ENCODE results near the gene LGALS4. TPM values are rescaled to one million over a fixed set of nuclear protein-coding genes. Genes with fewer than 3 reads are reported as not detected.

Gene LGALS4
- total and polyA plus RNA-seq, 9 donors, result 0.57 to 7.4 (median 1.4) TPM

- no peak overlapping the region for H3K4me3 ChIP-seq
- intact Hi-C loops (cut with DNase I), result no loop called here
- no peaks in the 10 kb centered on the region for H3K36me3 ChIP-seq
- H3K9me3 ChIP-seq, result no peaks in the 10 kb centered on the region
- H3K27me3 ChIP-seq, result no peaks in the 10 kb centered on the region
- no peak for DNase-seq
- WGBS, 3 donors, result 33 to 56% (median 37%) methylated on average over 7 of the region's 7 CpGs
- TF ChIP-seq EP300 (IDR thresholded peaks at IDR 0.05) (no peak), POLR2A (IDR thresholded peaks at IDR 0.05) (no peak), CTCF (IDR thresholded peaks at IDR 0.05) (no peak)
- H3K4me1 ChIP-seq (ENCODE audit: insufficient read depth), result peaks cover 1% of the 10 kb centered on the region
- H3K27ac ChIP-seq, result no peak overlapping the region
Observed at GRCh38 chr19:38781058-38781457, 31.7 kb downstream of the LGALS4 start.

GRCh38 chr19:38780443-38780842, 32.3 kb downstream of the LGALS4 start:
- no peaks in the 10 kb centered on the region for H3K9me3 ChIP-seq
- peaks cover 1% of the 10 kb centered on the region for H3K4me1 ChIP-seq (ENCODE audit: insufficient read depth)
- WGBS, 3 donors, result 78 to 80% (median 79%) methylated on average over 7 of the region's 7 CpGs
- no peak for DNase-seq
- intact Hi-C loops (cut with DNase I), result no loop called here
- no peak overlapping the region for H3K27ac ChIP-seq
- no peak overlapping the region for H3K4me3 ChIP-seq
- H3K27me3 ChIP-seq, result no peaks in the 10 kb centered on the region
- H3K36me3 ChIP-seq, result no peaks in the 10 kb centered on the region
- no peak for TF ChIP-seq EP300 (IDR thresholded peaks at IDR 0.05)
- no peak for TF ChIP-seq CTCF (IDR thresholded peaks at IDR 0.05)
- no peak for TF ChIP-seq POLR2A (IDR thresholded peaks at IDR 0.05)

GRCh38 chr19:38778733-38779132, 34.0 kb downstream of the LGALS4 start:
- TF ChIP-seq EP300 (IDR thresholded peaks at IDR 0.05) (no peak), CTCF (IDR thresholded peaks at IDR 0.05) (no peak), POLR2A (IDR thresholded peaks at IDR 0.05) (no peak)

GRCh38 chr19:38774181-38774950, 38.4 kb downstream of the LGALS4 start:
- Histone ChIP-seq H3K4me1 (ENCODE audit: insufficient read depth) (peaks cover 6% of the 10 kb centered on the region), H3K27me3 (no peaks in the 10 kb centered on the region), H3K9me3 (no peaks in the 10 kb centered on the region), H3K4me3 (no peak overlapping the region), H3K27ac (no peak overlapping the region), H3K36me3 (no peaks in the 10 kb centered on the region)
- no peak for DNase-seq
- TF ChIP-seq POLR2A (IDR thresholded peaks at IDR 0.05) (no peak), EP300 (IDR thresholded peaks at IDR 0.05) (no peak), CTCF (IDR thresholded peaks at IDR 0.05) (no peak)
- intact Hi-C loops (cut with DNase I), result loop anchor here in 1 of 4 donors (2.0 kb wide), 1 partner anchor 18 kb away; no protein-coding TSS in a partner anchor
- 73 to 85% (median 78%) methylated on average over 12 to 13 of the region's 13 CpGs for WGBS, 3 donors

More at GRCh38 chr19:38778733-38779132, 34.0 kb downstream of the LGALS4 start:
- intact Hi-C loops (cut with DNase I), result no loop called here
- Histone ChIP-seq H3K4me1 (ENCODE audit: insufficient read depth) (peaks cover 1% of the 10 kb centered on the region), H3K9me3 (no peaks in the 10 kb centered on the region), H3K36me3 (no peaks in the 10 kb centered on the region), H3K27ac (no peak overlapping the region), H3K4me3 (no peak overlapping the region), H3K27me3 (no peaks in the 10 kb centered on the region)
- no peak for DNase-seq
- whole genome bisulfite sequencing, 3 donors, result 8 to 25% (median 8%) methylated on average over 7 of the region's 7 CpGs

All from ovary (tissue), 9 donors.